Caco-2 (cell line): ENCODE results near the gene RHAG. TPM values are rescaled to one million over a fixed set of nuclear protein-coding genes. Genes with fewer than 3 reads are reported as not detected.

Experiments
- BruUV-seq: library from RNA; stranded (reverse); fragments of 400-500 nt; replicated peaks from 2 replicates; lab custom pipeline; 2021; lab: Mats Ljungman, UMichigan
- CTCF ChIA-PET: fragments of 300-600 bp; sonication (Branson Sonifier 250); formaldehyde crosslinking; loops from one replicate; lab custom pipeline; 2022; ENCODE audit warnings: antibody characterized with exemption; lab: Charles Lee
- POLR2A ChIA-PET: fragments of 300-600 bp; sonication (Branson Sonifier 250); formaldehyde crosslinking; loops from one replicate; lab custom pipeline; 2022; ENCODE audit warnings: antibody characterized with exemption; lab: Charles Lee
- DNase-seq, 2 experiments: peaks; one replicate each; pipeline versions ENCODE4 v3.0.0 to v3.0.0-alpha.2; 2020 to 2022
- H3K27me3 ChIP-seq: replicated peaks from 2 replicates; pipeline ENCODE4 v1.6.0; 2011; ENCODE audit warnings: low read length; ENCODE audit not compliant: control insufficient read depth, insufficient read depth
- H3K36me3 ChIP-seq: 2 replicates; pipeline ENCODE4 v1.5.1; 2011; ENCODE audit warnings: low read length; ENCODE audit not compliant: control insufficient read depth, insufficient read depth
- H3K4me1 ChIP-seq: fragments of 250-450 bp; sonication (Bioruptor Pico); 2 replicates; pipeline ENCODE4 v1.5.1; 2020; ENCODE audit warnings: mild to moderate bottlenecking
- H3K4me3 ChIP-seq: 2 replicates; pipeline ENCODE4 v1.5.1; 2011; ENCODE audit warnings: low read depth, mild to moderate bottlenecking, control low read depth, low read length
- H3K9me3 ChIP-seq: fragments of 250-450 bp; sonication (Bioruptor Pico); 2 replicates; pipeline ENCODE4 v1.5.1; 2020; ENCODE audit warnings: mild to moderate bottlenecking, moderate library complexity
- H3K27ac Mint-ChIP-seq: one replicate; pipeline ENCODE4 v1.8.0; 2022; ENCODE audit warnings: mixed read lengths; ENCODE audit not compliant: unreplicated experiment
- H3K27me3 Mint-ChIP-seq: one replicate; pipeline ENCODE4 v1.8.0; 2022; ENCODE audit warnings: mixed read lengths; ENCODE audit not compliant: insufficient read depth, unreplicated experiment
- H3K36me3 Mint-ChIP-seq: one replicate; pipeline ENCODE4 v1.8.0; 2022; ENCODE audit warnings: mild to moderate bottlenecking, mixed read lengths; ENCODE audit not compliant: insufficient read depth, unreplicated experiment
- H3K4me1 Mint-ChIP-seq: one replicate; pipeline ENCODE4 v1.8.0; 2022; ENCODE audit warnings: low read depth, mixed read lengths; ENCODE audit not compliant: unreplicated experiment
- H3K4me3 Mint-ChIP-seq: one replicate; pipeline ENCODE4 v1.8.0; 2022; ENCODE audit warnings: mild to moderate bottlenecking, moderate library complexity, mixed read lengths; ENCODE audit not compliant: unreplicated experiment
- H3K9me3 Mint-ChIP-seq: one replicate; pipeline ENCODE4 v1.8.0; 2022; ENCODE audit warnings: mixed read lengths; ENCODE audit not compliant: unreplicated experiment
- CTCF ChIP-seq, 2 experiments: fragments of 200-600 bp in 1 of 2; IDR thresholded peaks; 1 replicate in 1 of 2; 2 replicates in 1 of 2; pipeline versions ENCODE4 v1.5.1 to v1.8.0; 2011 to 2022; ENCODE audit warnings: antibody characterized with exemption in 1 of 2, control low read depth in 1 of 2, inconsistent platforms in 1 of 2, low read depth in 1 of 2, low read length in 1 of 2, mild to moderate bottlenecking in 1 of 2, moderate library complexity in 1 of 2; ENCODE audit not compliant: insufficient read depth in 1 of 2, severe bottlenecking in 1 of 2, unreplicated experiment in 1 of 2
- intact Hi-C: fragments of 100-400 bp; cut with micrococcal nuclease; formaldehyde crosslinking; loops from one replicate; pipeline ENCODE4 v1.10.0; 2022; ENCODE audit not compliant: unreplicated experiment
- total RNA-seq: library from RNA; stranded (reverse); gene quantifications from 2 replicates; pipeline ENCODE4 v1.2.3, GENCODE V29; 2022

RHAG gene
- total RNA-seq, 1 experiment from 2014 or later = not detected

DNA sequence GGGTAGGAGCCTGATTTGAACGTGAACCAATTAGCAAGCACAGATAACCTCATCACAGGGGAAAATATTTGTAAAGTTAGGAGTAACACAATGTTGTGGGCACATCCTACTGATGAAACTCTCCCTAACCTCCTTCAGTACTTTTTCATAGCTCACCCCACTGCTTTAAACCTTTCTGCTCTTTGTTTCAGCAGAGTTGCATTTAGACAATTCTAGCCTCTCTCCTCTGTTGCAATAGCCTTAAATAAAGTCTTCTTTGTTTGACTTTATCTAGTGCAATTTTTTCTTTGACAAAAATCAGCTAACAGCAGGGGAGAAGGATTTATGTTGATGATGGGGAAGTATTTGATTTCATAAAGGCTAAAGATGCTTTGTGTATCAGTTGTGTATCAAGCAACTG, 72.1 kb downstream of the RHAG start:
- intact Hi-C loops = no loop called here
- H3K4me3 ChIP-seq = no peak overlapping the region
- H3K36me3 ChIP-seq = no peaks in the 10 kb centered on the region
- no peak overlapping the region for H3K4me3 Mint-ChIP-seq
- BruUV-seq = no TSS peak
- no peak for TF ChIP-seq CTCF (IDR thresholded peaks at IDR 0.05; ENCODE audit: insufficient read depth in 1 of 2, low read depth in 1 of 2, low read length in 1 of 2, severe bottlenecking in 1 of 2, unreplicated experiment in 1 of 2)
- no peaks in the 10 kb centered on the region for H3K9me3 ChIP-seq
- no peaks in the 10 kb centered on the region for H3K27me3 ChIP-seq
- no peaks in the 10 kb centered on the region for H3K27me3 Mint-ChIP-seq
- CTCF ChIA-PET = no interaction called here
- no peaks in the 10 kb centered on the region for H3K4me1 Mint-ChIP-seq
- H3K9me3 Mint-ChIP-seq = no peaks in the 10 kb centered on the region
- no peak overlapping the region for H3K27ac Mint-ChIP-seq
- H3K36me3 Mint-ChIP-seq = no peaks in the 10 kb centered on the region
- DNase-seq = no peak
- H3K4me1 ChIP-seq = no peaks in the 10 kb centered on the region
- POLR2A ChIA-PET = no interaction called here

DNA sequence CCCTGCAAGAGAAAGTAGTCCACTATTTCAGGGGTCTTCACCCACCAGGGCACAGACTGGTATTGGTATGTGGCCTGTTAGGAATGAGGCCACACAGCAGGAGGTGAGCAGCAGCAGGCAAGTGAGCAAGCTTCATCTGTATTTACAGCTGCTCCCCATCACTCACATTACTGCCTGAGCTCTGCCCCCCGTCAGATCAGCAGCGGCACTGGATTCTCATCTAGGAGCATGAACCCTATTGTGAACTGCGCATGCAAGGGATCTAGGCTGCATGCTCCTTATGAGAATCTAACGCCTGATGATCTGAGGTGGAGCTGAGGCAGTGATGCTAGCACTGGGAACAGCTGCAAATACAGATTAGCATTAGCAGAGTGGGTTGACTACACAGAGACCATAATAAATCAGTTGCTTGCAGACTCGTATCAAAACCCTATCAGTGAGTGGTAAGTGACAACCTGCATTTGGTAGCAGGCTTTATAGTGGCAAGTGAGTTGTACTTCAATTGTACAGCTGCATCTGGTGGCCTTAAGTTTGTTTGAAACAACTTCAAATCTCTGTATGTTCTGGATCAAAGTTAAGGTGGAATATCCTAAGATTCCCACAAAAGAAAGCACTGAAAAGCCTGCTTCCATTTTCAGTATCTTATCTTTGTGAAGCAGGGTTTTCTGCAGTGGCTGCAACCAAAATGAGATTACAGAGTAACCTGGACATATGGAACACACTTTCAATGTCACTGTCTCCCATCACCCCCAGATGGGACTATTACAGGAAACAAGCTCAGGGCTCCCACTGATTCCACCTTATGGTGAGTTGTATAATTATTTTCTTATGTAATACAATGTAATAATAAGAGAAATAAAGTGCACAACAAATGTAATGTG, 73.4 kb downstream of the RHAG start:
- ChIA-PET CTCF (interaction anchor here (0.6 kb wide), 1 partner anchor 31 kb away, joined by 3 read pairs; no protein-coding TSS in a partner anchor), POLR2A (no interaction called here)
- TF ChIP-seq CTCF (IDR thresholded peaks at IDR 0.05; ENCODE audit: insufficient read depth in 1 of 2, low read depth in 1 of 2, low read length in 1 of 2, severe bottlenecking in 1 of 2, unreplicated experiment in 1 of 2) = no peak
- Histone ChIP-seq H3K4me1 (no peaks in the 10 kb centered on the region), H3K27me3 (no peaks in the 10 kb centered on the region), H3K9me3 (no peaks in the 10 kb centered on the region), H3K36me3 (no peaks in the 10 kb centered on the region), H3K4me3 (no peak overlapping the region)
- intact Hi-C loops = no loop called here
- no TSS peak for BruUV-seq
- Mint-ChIP-seq H3K4me3 (no peak overlapping the region), H3K36me3 (no peaks in the 10 kb centered on the region), H3K4me1 (no peaks in the 10 kb centered on the region), H3K27ac (no peak overlapping the region), H3K27me3 (no peaks in the 10 kb centered on the region), H3K9me3 (no peaks in the 10 kb centered on the region)
- no peak for DNase-seq

DNA sequence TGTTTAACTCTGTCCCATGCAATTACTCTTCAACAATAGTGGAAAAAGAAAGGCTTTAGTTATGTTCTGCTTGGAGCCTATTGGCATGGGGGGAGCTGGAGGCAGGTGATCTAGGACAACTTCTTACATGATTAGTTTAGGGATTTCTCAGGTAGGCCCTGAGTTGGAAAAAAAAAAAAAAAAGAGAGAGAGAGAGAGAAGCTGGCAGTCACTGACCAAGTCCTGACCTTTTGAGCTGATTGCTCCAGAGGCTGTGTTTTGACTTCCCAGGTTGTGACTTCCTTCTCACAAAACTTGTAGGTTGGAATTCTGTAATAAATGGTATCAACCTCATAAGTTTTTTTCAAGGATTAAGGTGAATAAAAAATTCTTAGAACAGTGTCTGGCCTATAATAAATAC, 78.4 kb downstream of the RHAG start:
- peaks cover 6% of the 10 kb centered on the region for H3K4me1 Mint-ChIP-seq
- DNase-seq = no peak
- Histone ChIP-seq H3K9me3 (no peaks in the 10 kb centered on the region), H3K27me3 (no peaks in the 10 kb centered on the region), H3K36me3 (no peaks in the 10 kb centered on the region), H3K4me1 (peaks cover 15% of the 10 kb centered on the region), H3K4me3 (no peak overlapping the region)
- ChIA-PET CTCF (no interaction called here), POLR2A (interaction anchor here (0.6 kb wide), 1 partner anchor 1528 kb away, joined by 4 read pairs; no protein-coding TSS in a partner anchor)
- H3K27me3 Mint-ChIP-seq = no peaks in the 10 kb centered on the region
- no peaks in the 10 kb centered on the region for H3K36me3 Mint-ChIP-seq
- no peak for TF ChIP-seq CTCF (IDR thresholded peaks at IDR 0.05; ENCODE audit: insufficient read depth in 1 of 2, low read depth in 1 of 2, low read length in 1 of 2, severe bottlenecking in 1 of 2, unreplicated experiment in 1 of 2)
- no peak overlapping the region for H3K4me3 Mint-ChIP-seq
- intact Hi-C loops = no loop called here
- no peak overlapping the region for H3K27ac Mint-ChIP-seq
- no peaks in the 10 kb centered on the region for H3K9me3 Mint-ChIP-seq
- no TSS peak for BruUV-seq
